GM12865 (cell line): ENCODE measurements around the gene BLCAP.

ENCODE experiments used
- DNase-seq: peaks from one replicate; pipeline ENCODE4 v3.0.0; 2010; ENCODE audit warnings: low read depth
- H3K4me3 ChIP-seq: 2 replicates; pipeline ENCODE4 v1.5.1; 2011; ENCODE audit warnings: mild to moderate bottlenecking, low read depth, low read length, control low read depth
- TF ChIP-seq, protein P1 (sequence below): IDR thresholded peaks from 2 replicates; pipeline ENCODE4 v1.5.1; 2011; ENCODE audit warnings: low read length, control low read depth, low read depth, inconsistent platforms; ENCODE audit not compliant: insufficient read depth; ENCODE audit errors: missing control alignments

The BLCAP gene

DNA sequence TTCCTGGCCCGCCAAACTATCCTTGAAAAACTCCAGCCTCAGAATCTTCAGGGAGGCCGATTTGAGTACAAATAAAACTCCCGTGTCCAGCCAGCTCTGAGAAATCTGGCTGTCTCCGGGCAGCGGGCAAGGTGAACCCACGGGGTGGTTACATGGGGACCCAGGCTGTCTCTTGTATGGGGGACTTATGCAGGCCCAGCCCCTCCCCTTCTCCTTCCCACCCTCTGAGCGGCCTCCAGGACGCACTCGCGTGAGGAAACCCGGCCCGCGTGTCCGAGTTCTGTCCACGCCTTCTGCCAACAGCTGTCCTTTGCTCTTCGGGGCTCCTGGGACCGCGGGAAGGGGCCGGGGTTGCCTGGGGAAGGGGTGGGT is 36.3 kb upstream of the BLCAP start:
- H3K4me3 ChIP-seq: no peak overlapping the region
- TF ChIP-seq, protein P1, sequence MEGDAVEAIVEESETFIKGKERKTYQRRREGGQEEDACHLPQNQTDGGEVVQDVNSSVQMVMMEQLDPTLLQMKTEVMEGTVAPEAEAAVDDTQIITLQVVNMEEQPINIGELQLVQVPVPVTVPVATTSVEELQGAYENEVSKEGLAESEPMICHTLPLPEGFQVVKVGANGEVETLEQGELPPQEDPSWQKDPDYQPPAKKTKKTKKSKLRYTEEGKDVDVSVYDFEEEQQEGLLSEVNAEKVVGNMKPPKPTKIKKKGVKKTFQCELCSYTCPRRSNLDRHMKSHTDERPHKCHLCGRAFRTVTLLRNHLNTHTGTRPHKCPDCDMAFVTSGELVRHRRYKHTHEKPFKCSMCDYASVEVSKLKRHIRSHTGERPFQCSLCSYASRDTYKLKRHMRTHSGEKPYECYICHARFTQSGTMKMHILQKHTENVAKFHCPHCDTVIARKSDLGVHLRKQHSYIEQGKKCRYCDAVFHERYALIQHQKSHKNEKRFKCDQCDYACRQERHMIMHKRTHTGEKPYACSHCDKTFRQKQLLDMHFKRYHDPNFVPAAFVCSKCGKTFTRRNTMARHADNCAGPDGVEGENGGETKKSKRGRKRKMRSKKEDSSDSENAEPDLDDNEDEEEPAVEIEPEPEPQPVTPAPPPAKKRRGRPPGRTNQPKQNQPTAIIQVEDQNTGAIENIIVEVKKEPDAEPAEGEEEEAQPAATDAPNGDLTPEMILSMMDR: no peak
- no peak for DNase-seq

DNA sequence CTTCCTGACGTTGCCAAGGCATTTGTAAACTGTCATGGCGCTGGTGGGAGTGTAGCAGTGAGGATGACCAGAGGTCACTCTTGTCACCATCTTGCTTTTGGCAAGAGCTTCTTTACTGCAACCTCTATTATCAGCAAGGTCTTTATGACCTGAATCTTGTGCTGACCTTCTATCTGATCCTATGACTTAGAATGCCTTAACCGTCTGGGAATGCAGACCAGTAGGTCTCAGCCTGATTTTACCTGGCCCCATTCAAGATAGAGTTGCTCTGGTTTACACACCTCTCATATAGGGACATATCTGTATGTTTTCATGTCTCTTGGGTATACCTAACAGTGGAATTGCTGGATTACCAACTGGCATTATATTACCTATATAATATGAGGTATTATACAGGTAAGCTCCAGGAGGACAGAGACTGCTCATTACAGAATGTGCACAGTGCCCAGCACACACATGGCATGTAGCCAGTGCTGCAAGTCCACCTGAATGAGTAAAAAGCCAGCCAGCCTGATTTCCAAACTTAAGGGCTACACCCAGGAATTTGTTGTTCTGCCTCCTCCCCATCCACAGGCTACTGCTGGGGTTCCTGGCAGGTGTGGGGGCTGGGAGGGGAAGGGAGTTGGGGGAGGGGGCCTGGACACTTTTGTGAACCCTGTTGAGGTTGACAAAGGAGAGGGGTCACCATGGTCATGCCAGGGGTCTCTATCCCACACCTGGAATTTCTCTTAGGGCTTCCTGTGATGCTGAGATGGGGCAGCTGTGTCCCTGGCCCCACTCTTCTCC is 35.2 kb upstream of the BLCAP start:
- H3K4me3 ChIP-seq: no peak overlapping the region
- TF ChIP-seq, protein P1: no peak

DNA sequence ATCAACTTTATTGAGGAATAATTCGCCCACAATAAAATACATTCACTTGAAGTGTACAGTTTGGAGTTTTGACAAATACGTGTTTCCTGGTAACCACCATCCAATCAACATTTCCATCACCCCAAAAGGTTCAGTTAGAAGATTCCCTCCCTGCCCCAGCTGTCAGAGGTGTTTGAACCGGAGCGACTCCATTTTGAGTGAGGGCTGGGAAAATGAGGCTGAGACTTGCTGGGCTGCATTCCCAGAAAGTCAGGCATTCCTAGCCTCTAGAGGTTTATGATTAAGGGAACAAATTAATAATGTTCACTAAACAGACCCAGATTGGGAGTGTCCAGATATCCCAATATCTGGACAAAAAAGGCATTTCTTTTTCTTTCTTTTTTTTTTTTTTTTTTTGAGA is 33.0 kb upstream of the BLCAP start:
- no peak overlapping the region for H3K4me3 ChIP-seq
- TF ChIP-seq, protein P1: no peak
- no peak for DNase-seq

More for the DNA sequence above, 35.2 kb upstream of the BLCAP start:
- no peak for DNase-seq

DNA sequence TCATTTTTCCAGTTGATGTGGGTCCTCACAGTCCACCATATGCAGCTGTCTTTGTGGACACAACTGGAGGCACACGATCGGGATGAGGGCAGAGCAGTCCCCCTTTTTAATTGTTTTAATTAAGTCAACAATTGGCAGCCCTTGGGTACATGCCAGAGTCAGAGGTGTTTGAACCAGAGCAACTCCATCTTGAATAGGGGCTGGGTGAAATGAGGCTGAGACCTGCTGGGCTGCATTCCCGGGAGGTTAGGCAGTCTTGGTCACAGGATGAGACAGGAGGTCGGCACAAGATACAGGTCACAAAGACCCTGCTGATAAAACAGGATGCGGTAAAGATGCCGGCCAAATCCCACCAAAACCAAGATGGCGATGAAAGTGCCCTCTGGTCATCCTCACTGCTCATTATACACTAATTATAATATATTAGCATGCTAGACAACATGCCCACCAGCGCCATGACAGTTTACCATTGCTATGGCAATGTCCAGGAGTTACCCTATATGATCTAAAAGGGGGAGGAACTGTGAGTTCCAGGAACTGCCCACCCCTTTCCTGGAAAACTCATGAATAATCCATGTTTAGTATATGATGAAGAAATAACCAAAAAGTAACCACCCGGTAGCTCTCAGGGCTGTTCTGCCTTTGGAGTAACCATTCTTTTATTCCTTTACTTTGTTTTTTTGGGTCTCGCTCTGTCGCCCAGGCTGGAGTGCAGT is 31.8 kb upstream of the BLCAP start:
- DNase-seq: no peak
- TF ChIP-seq, protein P1: no peak

DNA sequence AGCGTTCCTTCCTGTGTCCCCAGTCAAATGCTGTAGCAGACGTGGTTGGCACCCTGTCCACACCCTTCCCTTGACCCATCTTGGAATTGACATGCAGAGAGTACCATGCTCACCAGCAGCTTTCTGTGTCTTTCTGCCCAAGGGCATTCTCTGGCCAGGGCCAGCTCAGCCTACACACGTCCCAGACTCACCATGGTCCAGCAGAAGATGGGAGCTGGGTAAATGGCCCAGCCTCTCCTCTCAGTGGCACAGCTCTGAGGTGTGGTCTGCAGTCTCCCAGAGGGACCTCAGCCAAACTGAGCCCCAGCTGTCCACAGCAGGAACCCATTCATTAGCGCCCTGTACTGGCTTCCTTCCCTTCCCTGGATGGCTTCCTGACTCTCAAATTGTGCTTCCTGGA is 31.1 kb upstream of the BLCAP start:
- H3K4me3 ChIP-seq: no peak overlapping the region
- TF ChIP-seq, protein P1: no peak
- DNase-seq: no peak

More for the DNA sequence above, 31.8 kb upstream of the BLCAP start:
- no peak overlapping the region for H3K4me3 ChIP-seq

DNA sequence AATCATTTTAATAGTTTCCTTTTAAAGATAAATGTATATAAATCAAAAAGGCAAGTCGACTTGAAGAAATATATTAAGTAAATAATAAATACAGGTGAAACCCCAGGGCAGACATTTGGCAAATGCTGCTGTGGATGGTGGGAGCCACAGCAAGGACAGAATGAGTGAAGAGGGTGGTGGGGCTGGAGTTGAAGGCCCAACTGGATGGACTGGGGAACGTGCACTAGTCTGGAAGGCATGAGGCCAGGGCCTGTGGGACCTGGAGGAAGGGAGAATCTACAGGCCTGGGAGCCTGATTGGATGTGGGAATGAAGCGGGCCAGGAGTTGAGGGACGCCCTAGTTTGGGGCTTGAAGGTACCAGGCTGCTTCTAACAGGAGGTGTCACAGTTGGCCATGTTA is 30.6 kb upstream of the BLCAP start:
- TF ChIP-seq, protein P1: no peak
- no peak overlapping the region for H3K4me3 ChIP-seq
- no peak for DNase-seq
